Measurements from ENCODE around the gene STK11IP. TPM values are rescaled to one million over a fixed set of nuclear protein-coding genes. Genes with fewer than 3 reads are reported as not detected.

The STK11IP gene
- total and polyA plus RNA-seq, 10 of the 15 experiments (the other 5 are each of a cell fraction or from before 2014, with no cell fraction given): 0.42 to 24.0 (median 11.4) TPM

DNA sequence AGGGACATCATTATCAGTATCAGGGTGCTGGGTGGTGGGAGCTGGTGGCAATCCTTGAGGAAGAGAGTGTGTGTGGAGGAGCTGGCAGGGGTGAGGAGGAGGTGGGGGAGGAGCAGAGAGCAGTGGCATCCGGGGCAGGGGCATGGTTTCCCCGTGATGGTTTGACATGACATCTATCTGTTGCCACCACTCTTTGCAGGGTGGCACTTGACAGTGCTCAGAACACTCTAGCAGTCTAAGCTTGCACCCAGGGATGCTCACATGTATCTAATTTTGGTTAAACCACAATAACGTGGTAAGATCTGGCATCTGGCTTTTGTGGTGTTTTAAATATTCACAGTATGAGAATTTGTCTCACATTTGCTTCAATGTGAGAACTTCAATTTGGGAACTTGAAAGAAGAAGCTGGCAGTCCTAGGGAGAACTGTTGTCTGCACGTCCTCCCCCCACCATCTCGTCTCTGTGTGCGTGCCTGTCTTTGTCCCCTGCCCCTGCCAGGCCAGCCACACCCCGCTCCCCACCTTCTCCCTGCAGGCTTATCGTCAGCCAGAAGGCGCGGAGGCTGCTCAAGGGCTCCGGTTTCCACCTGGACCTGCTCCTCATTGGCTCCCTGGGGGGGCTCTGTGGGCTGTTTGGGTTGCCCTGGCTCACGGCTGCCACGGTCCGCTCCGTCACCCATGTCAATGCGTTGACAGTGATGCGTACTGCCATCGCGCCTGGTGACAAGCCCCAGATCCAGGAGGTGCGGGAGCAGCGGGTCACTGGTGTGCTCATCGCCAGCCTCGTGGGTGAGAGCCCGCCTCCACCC lies 41.5 kb downstream of the STK11IP start (continued):
- TF ChIP-seq, protein P1, sequence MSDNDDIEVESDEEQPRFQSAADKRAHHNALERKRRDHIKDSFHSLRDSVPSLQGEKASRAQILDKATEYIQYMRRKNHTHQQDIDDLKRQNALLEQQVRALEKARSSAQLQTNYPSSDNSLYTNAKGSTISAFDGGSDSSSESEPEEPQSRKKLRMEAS (IDR thresholded peaks at IDR 0.05; ENCODE audit: low read depth, low read length): no peak

GRCh38 chr2:219641390-219642068 lies 43.9 kb downstream of the STK11IP start:
- FAIRE-seq (no peak), ATAC-seq (no peak), DNase-seq (ENCODE audit: low read depth, low spot score) (no peak)
- ChIA-PET SMC1A (ENCODE audit: uncharacterized antibody, unreplicated experiment) (interaction anchor here (0.8 to 3.0 kb wide), 8 partner anchors 10 to 100 kb away, joined by 3 to 17 read pairs (median 4); partner anchors contain the start of genes CHPF and STK11IP), POLR2A (no interaction called here), CTCF (interaction anchor here (0.6 to 6.0 kb wide), 11 partner anchors 9 to 273 kb away, joined by 3 to 68 read pairs (median 13); partner anchors contain the start of genes CHPF, STK11IP and TMEM198), RAD21 (ENCODE audit: unreplicated experiment) (interaction anchor here (1.0 to 2.5 kb wide), 4 partner anchors 44 to 112 kb away, joined by 3 to 25 read pairs (median 8); partner anchors contain the start of genes STK11IP and TMEM198)
- intact Hi-C loops (cut with micrococcal nuclease; ENCODE audit: unreplicated experiment) (loop anchor here (1.0 kb wide), 2 partner anchors 48 to 100 kb away; no protein-coding TSS in a partner anchor), in situ Hi-C loops (cut with MboI) (no loop called here)
- H3K4me1 ChIP-seq (ENCODE audit: control insufficient read depth, insufficient read depth, low read length): peaks cover 13% of the 10 kb centered on the region
- H3K9ac ChIP-seq (ENCODE audit: control insufficient read depth, insufficient read depth, low read length): no peak overlapping the region
- no peaks in the 10 kb centered on the region for H3K27me3 ChIP-seq (replicated peaks in 1 of 2; ENCODE audit: control insufficient read depth in 2 of 2, insufficient read depth in 2 of 2, low read length in 1 of 2)
- no peaks in the 10 kb centered on the region for H3K79me2 ChIP-seq (ENCODE audit: control insufficient read depth, insufficient read depth, low read length)
- TF ChIP-seq BMI1 (IDR thresholded peaks at IDR 0.05; ENCODE audit: borderline replicate concordance): no peak
- no peak overlapping the region for H3K27ac ChIP-seq (ENCODE audit: control insufficient read depth, insufficient read depth)
- no peak overlapping the region for H2AFZ ChIP-seq (ENCODE audit: control insufficient read depth, low read depth, low read length)
- H3K4me3 ChIP-seq: no peak overlapping the region
- H3K9me3 ChIP-seq (replicated peaks; ENCODE audit: control insufficient read depth, insufficient read depth, low read length): no peaks in the 10 kb centered on the region
- BruUV-seq (replicated peaks): no TSS peak
- no peaks in the 10 kb centered on the region for H3K36me3 ChIP-seq (ENCODE audit: control insufficient read depth in 2 of 2, insufficient read depth in 2 of 2, low read length in 1 of 2)
- no peaks in the 10 kb centered on the region for H4K20me1 ChIP-seq (ENCODE audit: control insufficient read depth, insufficient read depth)
- H3K4me2 ChIP-seq (ENCODE audit: control insufficient read depth, insufficient read depth): no peak overlapping the region
- WGBS (ENCODE audit: insufficient coverage, insufficient replicate concordance, low lambda C conversion rate, missing lambda C conversion rate): 54% methylated on average over 7 of the region's 7 CpGs
